Ovary (tissue), 9 donors: ENCODE data around the gene DYDC1. TPM values are rescaled to one million over a fixed set of nuclear protein-coding genes. Genes with fewer than 3 reads are reported as not detected.

Experiments used
- DNase-seq, 5 donors: peaks; one replicate each; pipeline ENCODE4 v3.0.0-alpha.2; 2019 to 2020
- H3K27ac ChIP-seq, 2 donors: fragments of 200-600 bp; one replicate each; pipeline versions ENCODE4 v1.5.1 to v1.8.0; 2019 to 2022
- H3K27me3 ChIP-seq: fragments of 200-600 bp; one replicate; pipeline ENCODE4 v1.8.0; 2022
- H3K36me3 ChIP-seq: fragments of 200-600 bp; sonication (generic); one replicate; pipeline ENCODE4 v1.5.1; 2019
- H3K4me1 ChIP-seq: one replicate; pipeline ENCODE4 v1.8.1; 2013; ENCODE audit warnings: mild to moderate bottlenecking, moderate library complexity; ENCODE audit not compliant: insufficient read depth
- H3K4me3 ChIP-seq: fragments of 200-600 bp; sonication (generic); one replicate; pipeline ENCODE4 v1.5.1; 2017
- H3K9me3 ChIP-seq, 2 donors: fragments of 200-600 bp in 1 of 2; sonication (generic) in 1 of 2; one replicate each; pipeline versions ENCODE4 v1.5.1 to v1.8.1; 2013 to 2019; ENCODE audit warnings: mild to moderate bottlenecking in 1 of 2, moderate library complexity in 1 of 2
- CTCF ChIP-seq, 3 donors: fragments of 450-650 bp in 2 of 3; fragments of 200-600 bp in 1 of 3; IDR thresholded peaks; one replicate each; pipeline versions ENCODE4 v1.5.1 to v1.8.0; 2016 to 2022; ENCODE audit warnings: antibody characterized with exemption in 3 of 3, mild to moderate bottlenecking in 1 of 3
- EP300 ChIP-seq: sonication (generic); formaldehyde crosslinking; IDR thresholded peaks from one replicate; pipeline ENCODE4 v1.6.1; 2017; ENCODE audit warnings: antibody characterized with exemption
- POLR2A ChIP-seq: fragments of 450-650 bp; IDR thresholded peaks from one replicate; pipeline ENCODE4 v1.6.1; 2017; ENCODE audit warnings: antibody characterized with exemption, mild to moderate bottlenecking, moderate library complexity
- WGBS, 3 donors: extraction: QIAGEN DNeasy Blood & Tissue Kit in 1 of 3; methylation state at CpG; one replicate each; pipeline versions ENCODE4 v1.1.5 to v1.1.7; 2013 to 2017; 5-methylcytosine and 5-hydroxymethylcytosine counted together
- intact Hi-C, 4 donors: fragments of 100-400 bp; cut with DNase I; formaldehyde crosslinking; loops; one replicate each; pipeline versions ENCODE4 v1.11.0 to v1.15.1; 2022 to 2023
- polyA plus RNA-seq, 2 donors: library from polyadenylated mRNA; stranded (reverse); fragments of 200-250 nt in 1 of 2; fragments of 350-450 nt in 1 of 2; fragmentation: Illumina TruSeq in 1 of 2; extraction: RNeasy Lipid Tissue Mini Kit (QIAGEN cat#74804) in 1 of 2; gene quantifications; one replicate each; pipeline ENCODE4 v1.2.3, GENCODE V29; 2013 to 2014
- total RNA-seq, 7 donors: library from RNA; depleted of rRNA in 2 of 7; stranded (reverse); fragments of >200 nt in 2 of 7; fragmentation: NEBNext Ultra II Directional in 3 of 7; extraction: Animal tissue kit (Norgen Biotek cat#: 25700) in 3 of 7; gene quantifications; one replicate each; pipeline versions ENCODE4 v1.1.0 to v1.2.4, GENCODE V29; 2016 to 2023
- donor health status: DM: no; HTN: no; CAD: no; lungs with moderate emphysema.
- donor health status: DM: no; HTN: no; CAD: no.
- donor health status: Bipolar disorder and iron deficiency.
- donor health status: DM: yes; HTN: yes; CAD: no.
- donor health status: DM: no; HTN: no; CAD: no.
- donor health status: DM: yes; HTN: yes; CAD: no.

DYDC1 gene
- total and polyA plus RNA-seq, 9 donors, result 0.33 to 3.8 (median 0.72) TPM; not detected in 6

- intact Hi-C loops, result no loop called here
- peak in 2 of 5 donors; percentile 46 to 58 for DNase-seq
- no peak within 1 kb of the TSS for H3K4me3 ChIP-seq
- no peaks in the 10 kb centered on the region for H3K4me1 ChIP-seq
- no peak within 1 kb of the TSS for H3K27ac ChIP-seq
- TF ChIP-seq CTCF (IDR thresholded peaks at IDR 0.05), result no peak
- no peak for TF ChIP-seq POLR2A
- TF ChIP-seq EP300, result no peak
- H3K9me3 ChIP-seq, result no peaks in the 10 kb centered on the region
- no peaks in the 10 kb centered on the region for H3K27me3 ChIP-seq
- WGBS, 3 donors, result 25 to 35% (median 28%) methylated on average over 9 of the region's 9 CpGs
- H3K36me3 ChIP-seq, result no peaks in the 10 kb centered on the region
Measured at GRCh38 chr10:80289451-80290287, 66.9 kb downstream of the DYDC1 start, which contains the start of gene MAT1A. MAT1A (minus strand) TSS chr10:80289658; CDS start chr10:80289423, 235 bp downstream.

GRCh38 chr10:80288849-80289248 lies 67.7 kb downstream of the DYDC1 start:
- no peak for TF ChIP-seq CTCF (IDR thresholded peaks at IDR 0.05)
- no peak for TF ChIP-seq POLR2A
- no peak for TF ChIP-seq EP300
- Histone ChIP-seq H3K36me3 (no peaks in the 10 kb centered on the region), H3K27me3 (no peaks in the 10 kb centered on the region), H3K4me3 (no peak overlapping the region), H3K4me1 (no peaks in the 10 kb centered on the region), H3K27ac (no peak overlapping the region), H3K9me3 (no peaks in the 10 kb centered on the region)
- DNase-seq, result no peak
- intact Hi-C loops, result no loop called here
- WGBS, 3 donors, result 88 to 94% (median 93%) methylated on average over 5 of the region's 5 CpGs

Other genes with a start within 250 kb of the DYDC1 start
- gene PLAC9, start 224.0 kb downstream of the DYDC1 start, total RNA-seq, result 10 to 100 TPM in 4 of 7 donors, 1 to 10 TPM in 3; 3.1 to 16.9 (median 10.4) TPM
- 1 to 10 TPM; 4.3 to 6.3 TPM for gene PLAC9, start 224.0 kb downstream of the DYDC1 start, polyA plus RNA-seq
- 100 to 1,000 TPM in 6 of 7 donors, 10 to 100 TPM in 1; 44.2 to 159 (median 137) TPM for gene ANXA11, start 151.2 kb downstream of the DYDC1 start, total RNA-seq
- gene ANXA11, start 151.2 kb downstream of the DYDC1 start, polyA plus RNA-seq, result 100 to 1,000 TPM in 1 of 2 donors, 10 to 100 TPM in 1; 55.9 to 372 TPM
- gene MAT1A, start 67.1 kb downstream of the DYDC1 start, total RNA-seq, result 1 to 10 TPM in 6 of 7 donors, under 1 TPM in 1; 0.72 to 7.7 (median 2.4) TPM
- 1 to 10 TPM; 1.4 TPM for gene MAT1A, start 67.1 kb downstream of the DYDC1 start, polyA plus RNA-seq
- 1 to 10 TPM in 3 of 7 donors, under 1 TPM in 2, not detected in 2; 0.87 to 6.7 (median 1.4) TPM for gene DYDC2, start within 50 bp of the DYDC1 start, total RNA-seq
- under 1 TPM; 0.17 to 0.24 TPM for gene DYDC2, start within 50 bp of the DYDC1 start, polyA plus RNA-seq
- gene PRXL2A, start 51.8 kb upstream of the DYDC1 start, total RNA-seq, result 10 to 100 TPM; 26.7 to 54.9 (median 43.7) TPM
- 10 to 100 TPM; 24.8 to 58.9 TPM for gene PRXL2A, start 51.8 kb upstream of the DYDC1 start, polyA plus RNA-seq
- gene TSPAN14, start 97.6 kb upstream of the DYDC1 start, total RNA-seq, result 100 to 1,000 TPM in 1 of 7 donors, 10 to 100 TPM in 6; 38.5 to 103 (median 74.8) TPM
- 10 to 100 TPM; 35.4 to 77.1 TPM for gene TSPAN14, start 97.6 kb upstream of the DYDC1 start, polyA plus RNA-seq
- gene SH2D4B, start 181.1 kb upstream of the DYDC1 start, total RNA-seq, result under 1 TPM in 3 of 7 donors, not detected in 4; 0.05 to 0.53 (median 0.10) TPM
- under 1 TPM in 1 of 2 donors, not detected in 1; 0.10 TPM for gene SH2D4B, start 181.1 kb upstream of the DYDC1 start, polyA plus RNA-seq